CD4-positive, alpha-beta T cell treated with Interleukin-4 for 1 hour (primary cell): ENCODE results near the gene NBEAL2.
A peak's percentile ranks its signal among the peaks of the same experiment; 100 is the strongest.

Experiments
- DNase-seq, 2 donors: peaks; one replicate each; pipeline ENCODE4 v3.0.0-alpha.2; 2020 to 2022

Gene NBEAL2, protein sequence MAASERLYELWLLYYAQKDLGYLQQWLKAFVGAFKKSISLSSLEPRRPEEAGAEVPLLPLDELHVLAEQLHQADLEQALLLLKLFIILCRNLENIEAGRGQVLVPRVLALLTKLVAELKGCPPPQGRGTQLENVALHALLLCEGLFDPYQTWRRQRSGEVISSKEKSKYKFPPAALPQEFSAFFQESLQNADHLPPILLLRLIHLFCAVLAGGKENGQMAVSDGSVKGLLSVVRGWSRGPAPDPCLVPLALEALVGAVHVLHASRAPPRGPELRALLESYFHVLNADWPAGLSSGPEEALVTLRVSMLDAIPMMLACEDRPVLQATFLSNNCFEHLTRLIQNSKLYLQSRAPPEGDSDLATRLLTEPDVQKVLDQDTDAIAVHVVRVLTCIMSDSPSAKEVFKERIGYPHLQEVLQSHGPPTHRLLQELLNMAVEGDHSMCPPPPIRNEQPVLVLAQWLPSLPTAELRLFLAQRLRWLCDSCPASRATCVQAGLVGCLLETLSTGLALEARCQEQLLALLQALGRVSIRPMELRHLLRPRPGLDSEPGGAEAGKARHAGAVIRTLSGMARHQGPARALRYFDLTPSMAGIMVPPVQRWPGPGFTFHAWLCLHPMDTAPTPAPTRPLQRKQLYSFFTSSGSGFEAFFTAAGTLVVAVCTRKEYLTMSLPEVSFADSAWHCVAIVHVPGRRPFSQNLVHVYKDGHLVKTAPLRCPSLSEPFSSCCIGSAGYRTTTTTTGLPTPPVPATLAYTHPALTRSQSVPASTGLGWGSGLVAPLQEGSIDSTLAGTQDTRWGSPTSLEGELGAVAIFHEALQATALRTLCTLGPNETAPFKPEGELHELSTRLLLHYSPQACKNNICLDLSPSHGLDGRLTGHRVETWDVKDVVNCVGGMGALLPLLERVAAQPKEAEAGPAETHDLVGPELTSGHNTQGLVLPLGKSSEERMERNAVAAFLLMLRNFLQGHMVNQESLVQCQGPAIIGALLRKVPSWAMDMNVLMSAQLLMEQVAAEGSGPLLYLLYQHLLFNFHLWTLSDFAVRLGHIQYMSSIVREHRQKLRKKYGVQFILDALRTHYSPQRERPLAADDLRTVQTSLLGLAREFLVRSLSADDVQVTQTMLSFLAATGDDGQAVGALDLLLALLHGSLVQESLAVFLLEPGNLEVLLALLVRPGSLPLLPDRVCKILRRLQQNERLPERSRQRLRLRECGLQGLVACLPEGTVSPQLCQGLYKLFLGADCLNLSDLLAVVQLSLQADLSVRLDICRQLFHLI (N-terminal part only)

DNA sequence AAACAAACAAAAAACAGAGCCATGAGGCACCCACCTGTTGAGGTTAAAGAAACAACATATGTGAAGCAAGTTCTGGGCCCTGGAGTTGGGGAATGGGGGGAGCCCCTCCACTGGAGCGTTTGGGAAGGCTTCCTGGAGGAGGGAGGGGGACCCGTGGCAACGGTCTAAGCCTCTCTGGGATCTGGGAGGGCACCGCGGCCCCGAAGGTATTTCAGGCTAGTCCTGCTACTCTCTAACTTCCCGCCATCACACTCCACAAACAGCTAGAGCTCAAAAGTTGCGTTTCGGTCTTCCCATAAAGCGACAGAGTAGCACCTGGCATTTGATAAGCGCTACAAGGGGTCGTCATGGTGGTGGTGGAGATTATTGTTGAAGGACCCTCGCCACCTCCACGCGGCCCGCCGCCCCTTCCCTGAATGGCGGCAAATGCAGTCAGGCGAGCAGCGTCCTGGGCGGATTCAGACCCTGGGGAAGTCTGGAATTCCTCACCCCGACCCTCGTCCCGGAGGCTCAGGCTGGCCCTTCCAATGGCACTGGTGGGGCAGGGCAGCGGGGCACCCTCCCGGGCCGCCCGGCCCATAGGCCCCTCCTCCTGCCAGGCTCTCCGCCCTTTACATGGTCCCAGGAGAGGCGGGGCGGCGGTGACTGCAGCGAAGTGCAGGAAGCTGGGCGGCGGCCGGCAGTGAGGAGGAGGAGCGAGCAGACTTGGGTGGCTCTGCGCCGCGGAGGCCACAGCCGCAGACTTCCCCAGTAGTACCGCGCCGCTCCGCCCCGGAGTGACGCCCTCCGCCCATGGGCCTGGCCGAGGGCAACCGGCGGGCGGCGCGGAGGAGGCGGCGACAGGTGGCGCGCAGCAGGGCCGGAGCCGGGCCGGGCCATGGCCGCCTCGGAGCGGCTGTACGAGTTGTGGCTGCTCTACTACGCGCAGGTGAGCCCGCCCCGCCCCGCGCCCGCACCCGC is at the start of gene NBEAL2:
NBEAL2 (plus strand) TSS at position 682 of the 960 bp plus-strand sequence; CDS start at position 878, 196 bp downstream.
- DNase-seq: peak; percentile 97

DNA sequence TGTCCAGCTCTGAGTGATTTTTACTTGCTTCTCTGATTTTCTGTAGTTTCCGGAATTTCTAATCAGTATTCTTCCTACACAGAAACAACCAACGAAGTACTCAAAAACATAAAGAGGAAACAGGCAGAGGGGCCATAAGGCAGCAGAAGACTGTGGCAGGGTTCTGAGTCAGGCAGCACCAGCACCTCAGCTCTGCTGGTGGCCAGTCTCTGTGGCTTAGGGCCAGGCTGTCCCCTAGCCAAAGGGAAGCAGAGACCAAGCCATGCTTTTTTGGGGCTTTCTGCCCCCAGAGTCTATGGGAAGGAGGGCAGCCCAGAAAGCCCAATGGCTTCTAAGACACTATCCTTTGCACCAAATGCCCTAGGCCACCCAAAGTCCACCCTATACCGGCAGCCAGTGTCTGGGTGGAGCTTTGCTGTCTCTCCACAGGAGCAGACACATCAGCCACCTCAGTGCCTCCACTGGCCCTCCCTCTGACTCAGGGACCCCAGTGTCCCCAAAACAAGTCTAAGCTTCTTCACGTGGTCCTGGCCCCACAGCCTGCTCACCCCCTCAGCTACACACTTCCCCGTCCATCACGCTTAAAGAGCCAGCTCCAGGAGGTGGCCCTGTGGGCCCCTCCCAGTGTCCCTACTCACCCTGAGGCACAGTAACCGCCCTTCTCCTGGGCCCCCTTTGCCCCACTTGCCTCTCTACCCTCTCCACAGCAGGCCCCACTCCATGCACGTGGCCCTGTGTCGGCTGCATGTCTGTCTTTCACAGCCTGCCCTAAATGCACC is 49.1 kb upstream of the NBEAL2 start:
- DNase-seq: peak in 1 of 2 donors; percentile 46

DNA sequence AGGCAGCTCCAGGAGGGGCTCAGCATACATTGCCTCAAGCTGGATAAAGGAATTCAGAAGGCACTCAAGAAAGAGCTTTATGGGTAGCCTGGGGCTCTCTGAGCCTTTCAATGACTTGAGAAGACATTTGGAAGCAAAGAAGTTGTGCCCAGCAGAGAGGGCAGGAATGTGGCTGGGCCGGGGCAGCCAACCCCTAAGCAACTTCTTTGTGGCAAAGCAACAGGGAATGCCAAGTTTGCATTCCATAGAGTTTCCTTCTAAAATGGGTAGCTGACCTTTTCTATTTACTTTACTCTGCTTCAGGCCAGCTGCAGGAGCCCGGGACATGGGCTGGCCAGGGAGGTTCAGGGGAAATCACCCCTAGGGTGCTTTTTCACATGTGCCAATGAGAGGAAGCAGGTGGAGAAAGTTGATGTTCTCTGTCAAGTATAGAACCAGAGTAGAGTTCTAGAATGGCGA is 48.5 kb upstream of the NBEAL2 start:
- no peak for DNase-seq

DNA sequence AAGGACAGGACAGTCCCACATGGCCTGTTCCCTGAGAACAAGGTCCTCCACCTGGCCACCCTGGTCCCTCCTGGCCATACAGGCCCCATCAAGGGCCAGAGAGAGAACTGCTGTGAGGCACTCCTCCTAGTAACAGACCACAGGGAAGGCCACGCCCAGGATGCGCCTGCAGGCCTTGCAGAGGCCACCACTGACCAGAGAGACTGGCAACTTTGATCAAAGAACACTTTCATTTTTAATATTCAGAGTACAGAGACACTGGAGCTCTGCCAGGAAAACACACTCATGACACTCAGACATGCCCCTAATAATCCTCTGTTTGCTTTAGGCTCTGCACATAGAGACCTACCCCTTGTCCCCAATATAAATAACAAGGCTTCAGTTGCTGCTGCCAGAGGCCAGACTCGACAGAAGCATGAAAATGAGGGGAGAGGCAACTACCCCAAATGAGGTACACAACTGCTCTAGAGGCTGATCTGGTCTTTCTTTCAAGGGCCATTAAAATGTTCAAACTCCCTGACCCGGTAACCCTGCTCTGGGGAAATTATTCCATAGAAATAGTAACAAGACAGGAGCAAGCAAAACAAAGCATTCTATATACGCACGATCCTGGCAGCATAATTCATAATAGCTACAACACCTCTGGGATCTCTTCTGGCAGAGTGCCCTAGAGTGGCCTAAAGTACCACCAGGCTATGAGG is 47.7 kb upstream of the NBEAL2 start:
- peak; percentile 32 to 50 for DNase-seq

DNA sequence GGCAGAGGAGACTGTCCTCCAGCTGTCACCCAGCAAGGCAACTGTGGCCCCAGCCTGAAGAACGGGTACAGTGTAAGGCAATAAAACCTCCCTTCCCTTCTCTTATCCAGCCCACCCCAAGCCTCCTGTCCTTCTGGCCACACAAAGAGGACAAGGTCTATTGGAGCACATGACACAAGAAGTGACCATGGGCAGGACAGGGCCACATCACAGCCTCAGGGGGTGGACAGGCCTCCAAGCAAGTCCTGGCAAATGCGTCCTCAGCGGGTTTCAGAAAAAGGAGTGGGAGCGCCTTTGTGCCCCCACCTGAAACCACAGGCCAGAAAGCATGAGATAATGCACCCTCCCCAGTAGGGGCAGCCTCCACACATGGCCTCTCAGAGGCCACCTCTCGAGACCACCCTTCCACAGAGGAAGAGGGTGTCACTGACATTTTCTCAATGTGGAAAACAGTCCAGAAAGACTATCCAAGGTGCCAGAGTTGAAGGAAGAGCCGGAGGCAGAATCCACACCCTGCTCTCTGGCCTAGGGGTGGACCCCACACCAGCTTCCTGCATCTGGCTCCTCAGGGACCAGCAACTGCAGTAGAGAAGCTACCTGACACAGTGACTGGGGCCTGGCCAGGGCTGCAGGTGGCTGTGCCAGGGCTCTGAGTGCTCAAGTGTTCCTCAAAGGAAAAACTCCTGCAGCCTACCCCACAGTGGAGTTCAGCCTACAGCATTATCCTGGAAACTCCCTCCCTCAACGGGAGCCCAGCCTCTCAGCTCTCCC is 46.8 kb upstream of the NBEAL2 start:
- DNase-seq: no peak

DNA sequence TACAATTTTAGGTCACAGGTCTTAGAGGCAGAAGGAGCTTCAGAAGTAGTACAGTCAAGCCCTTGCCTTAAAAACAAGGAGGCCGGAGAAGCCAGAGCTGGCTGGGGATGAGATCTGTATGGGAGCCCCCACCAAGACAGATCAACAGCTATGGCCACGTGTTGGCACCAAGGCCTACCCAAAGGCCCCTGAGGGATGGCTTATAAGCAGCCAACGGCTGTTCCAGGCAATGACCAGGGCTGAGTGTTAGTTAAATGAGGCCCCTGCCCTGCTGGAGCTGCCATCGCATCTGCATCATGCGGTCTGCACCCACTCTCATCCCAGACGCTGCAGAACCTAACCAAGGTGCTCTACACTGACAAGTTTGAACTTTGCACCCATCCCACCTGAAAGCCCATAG is 46.2 kb upstream of the NBEAL2 start:
- DNase-seq: no peak

DNA sequence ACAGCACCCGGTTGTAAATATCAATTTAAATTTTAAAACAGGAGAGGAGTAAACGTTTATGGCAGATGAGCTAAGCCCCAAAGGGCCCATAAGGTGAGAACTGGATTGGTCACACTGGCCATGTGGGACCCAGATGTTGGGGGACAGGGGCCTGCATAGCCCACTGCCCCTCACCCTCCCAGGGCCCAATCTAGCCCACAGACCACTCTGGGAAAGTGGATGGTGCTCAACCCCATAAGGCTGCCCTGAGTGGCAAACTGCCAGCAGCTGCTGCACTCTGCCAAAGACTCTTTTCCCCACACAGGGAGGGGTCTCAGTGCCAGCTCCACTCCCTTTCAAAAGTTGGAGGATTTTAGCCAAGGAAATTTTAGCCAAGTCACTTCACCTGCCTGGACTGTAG is 45.4 kb upstream of the NBEAL2 start:
- no peak for DNase-seq

DNA sequence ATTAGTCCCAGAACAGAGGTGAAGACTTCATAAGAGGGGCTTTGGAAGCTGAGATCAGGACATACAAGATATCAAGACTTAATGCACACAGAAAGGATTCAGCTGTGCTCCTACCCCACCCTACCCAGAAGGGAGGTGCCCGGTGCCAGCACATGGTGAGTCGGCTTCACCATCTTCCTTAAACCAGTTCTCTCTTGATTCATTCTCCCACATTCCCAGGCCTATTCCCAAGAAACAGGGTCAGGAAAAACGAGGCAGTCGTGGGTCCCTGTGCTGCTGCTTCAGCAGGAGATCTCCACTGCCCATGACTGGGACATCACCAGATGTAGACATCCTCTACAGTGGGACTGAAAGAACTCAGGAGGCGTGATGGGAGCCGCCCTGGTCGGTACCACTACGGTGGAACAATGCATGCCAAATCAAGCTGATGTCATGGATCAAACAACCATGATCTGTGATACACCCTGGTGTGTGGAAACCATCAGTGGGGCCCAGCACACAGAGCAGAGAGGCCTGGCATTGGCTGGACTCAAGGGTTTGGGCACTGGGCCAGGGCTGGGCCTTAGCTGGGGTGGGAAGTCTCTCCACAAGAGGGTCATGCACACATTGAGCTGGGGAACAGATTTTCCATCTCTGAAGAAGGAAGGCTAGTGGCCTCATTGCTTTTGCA is 44.8 kb upstream of the NBEAL2 start:
- DNase-seq: no peak

DNA sequence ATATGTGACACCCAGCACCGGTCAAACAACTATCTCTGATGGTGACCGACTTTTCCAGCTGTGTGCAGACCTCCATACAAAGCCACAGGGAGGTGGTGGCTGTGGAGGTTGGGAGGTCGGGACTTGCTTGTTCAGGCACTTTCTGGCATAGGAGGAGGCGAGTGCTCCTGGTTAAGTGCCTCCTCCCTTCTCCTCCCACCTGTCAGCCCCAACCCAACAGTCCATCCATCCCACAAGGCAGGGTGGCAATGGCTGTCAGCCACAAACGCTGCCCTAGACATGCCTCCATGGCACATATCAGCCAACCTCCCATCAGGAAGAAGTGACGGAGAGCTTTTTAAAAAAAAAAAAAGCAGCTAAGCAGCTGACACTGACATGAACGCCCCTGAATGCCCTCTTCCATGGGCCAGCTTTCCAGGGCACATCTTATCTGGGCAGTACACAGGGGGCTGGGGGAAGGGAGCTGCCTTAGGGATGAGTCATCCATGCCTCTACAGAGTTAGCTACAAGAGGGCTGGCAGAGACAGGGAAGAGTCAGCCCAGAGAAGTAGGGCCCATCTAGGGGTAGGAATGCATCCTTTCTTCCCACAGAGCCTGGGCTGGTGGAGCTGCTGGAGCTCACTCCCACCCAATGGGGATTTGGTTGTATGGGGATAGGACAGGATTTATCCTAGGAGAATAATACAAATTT is 44.2 kb upstream of the NBEAL2 start:
- no peak for DNase-seq

DNA sequence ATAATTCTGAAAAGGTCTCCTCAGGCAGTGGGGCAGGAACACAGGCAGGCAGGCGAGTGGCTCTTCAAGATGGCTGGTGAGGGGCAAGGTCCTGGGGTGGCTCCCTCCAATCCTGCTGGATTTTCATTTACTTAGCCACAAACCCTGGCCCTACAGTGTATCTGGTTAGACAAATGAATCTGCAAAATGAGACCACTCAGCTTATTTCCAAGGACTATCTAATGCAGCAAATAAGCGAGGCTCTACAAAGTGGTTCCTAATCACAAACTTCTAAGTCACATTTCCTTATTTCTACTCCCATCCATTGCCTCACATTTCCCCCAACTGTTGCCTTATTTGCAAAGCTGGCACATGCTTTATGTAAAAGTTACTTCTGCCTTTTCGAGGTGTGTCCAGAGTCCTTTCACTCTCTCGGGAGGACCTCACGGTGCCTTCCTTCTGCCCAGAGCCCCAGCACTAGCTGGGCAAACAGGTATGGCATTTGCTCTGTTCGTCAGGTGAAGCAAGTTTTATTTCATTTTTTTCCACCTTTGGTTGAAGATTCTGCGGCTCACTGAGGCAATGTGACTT is 43.4 kb upstream of the NBEAL2 start:
- DNase-seq: no peak

DNA sequence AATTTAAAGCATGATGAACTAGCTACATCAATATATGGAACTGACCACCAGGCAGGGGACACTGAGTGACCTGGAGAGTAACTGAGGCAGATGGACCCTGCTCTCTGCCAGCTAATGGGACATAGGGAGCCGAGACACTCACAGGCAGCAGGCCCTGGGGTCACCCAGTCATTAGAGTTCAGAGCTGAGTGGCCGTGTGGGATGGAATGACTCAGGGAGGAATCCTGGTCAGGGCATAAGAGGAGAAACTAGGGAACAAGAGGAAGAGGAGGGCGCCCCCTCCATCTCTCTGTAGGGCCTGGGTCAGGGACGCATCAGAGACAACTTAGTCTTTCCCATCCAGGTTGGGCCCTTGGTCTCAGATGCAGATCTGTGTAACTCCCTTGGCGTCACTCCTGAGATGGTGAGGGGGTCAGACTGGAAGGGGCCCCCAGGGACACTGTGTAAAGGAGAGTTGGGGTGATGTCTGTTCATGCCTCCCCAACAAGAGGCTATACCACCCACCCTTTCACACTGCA is 42.7 kb upstream of the NBEAL2 start:
- no peak for DNase-seq

DNA sequence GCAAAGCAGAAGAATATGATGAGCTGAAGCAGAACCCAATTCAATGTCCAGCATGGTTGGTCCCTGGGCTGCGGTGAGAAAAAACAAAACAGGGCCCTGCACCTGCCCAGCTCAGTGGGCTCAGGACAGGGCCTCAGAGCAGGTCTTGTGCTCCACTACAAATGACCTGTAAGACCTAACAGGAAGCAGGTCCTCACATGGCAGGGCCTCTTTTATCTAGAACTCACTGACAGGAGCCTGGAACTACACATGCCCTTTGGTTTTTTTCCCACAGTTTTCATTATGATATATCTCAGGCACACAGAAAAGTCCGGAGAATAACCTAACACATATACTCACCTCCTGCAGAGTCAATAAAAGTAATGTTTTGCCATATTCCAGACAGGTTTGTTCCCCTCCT is 41.3 kb upstream of the NBEAL2 start:
- DNase-seq: no peak

DNA sequence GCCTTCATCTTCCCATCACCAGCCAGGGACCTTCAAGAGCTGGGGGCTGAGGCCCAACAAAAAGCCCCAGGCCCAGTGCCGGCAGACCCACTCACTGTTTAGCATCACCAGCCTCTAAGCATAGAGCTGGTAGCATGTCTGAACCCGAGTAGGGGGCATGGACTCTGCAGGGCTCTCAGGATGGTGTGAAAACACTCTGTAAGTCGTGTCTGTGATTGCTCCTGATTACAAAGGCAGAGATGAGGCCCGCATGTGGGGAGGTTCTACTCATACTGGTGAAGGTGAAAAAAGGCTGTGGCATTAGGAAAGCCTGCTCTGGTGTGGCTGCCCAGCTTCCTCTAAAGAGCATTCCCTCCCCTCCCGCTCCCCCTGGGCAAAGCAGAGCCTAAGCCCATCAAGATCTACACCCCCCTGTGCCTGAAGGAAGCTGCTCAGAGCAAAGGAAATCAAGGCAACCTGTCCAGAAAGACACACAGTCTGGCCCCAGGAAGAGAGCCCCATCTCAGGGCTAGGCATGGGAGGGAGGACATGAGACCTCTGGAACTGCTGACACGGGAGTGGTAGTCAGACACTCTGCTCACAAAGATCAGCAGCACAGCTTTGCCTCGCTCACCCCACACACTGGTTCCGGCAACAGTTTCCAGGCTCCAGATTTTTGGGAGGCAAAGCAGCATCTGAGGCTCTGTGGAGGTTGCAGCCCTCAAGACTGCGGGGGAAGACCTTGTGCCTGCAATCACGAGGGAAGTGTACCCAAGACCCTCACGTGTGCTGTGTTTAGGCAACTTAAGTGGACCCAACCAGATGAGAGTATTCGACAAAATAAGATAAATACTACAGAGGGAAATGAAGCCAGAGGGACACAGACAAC is 39.7 kb upstream of the NBEAL2 start:
- no peak for DNase-seq

DNA sequence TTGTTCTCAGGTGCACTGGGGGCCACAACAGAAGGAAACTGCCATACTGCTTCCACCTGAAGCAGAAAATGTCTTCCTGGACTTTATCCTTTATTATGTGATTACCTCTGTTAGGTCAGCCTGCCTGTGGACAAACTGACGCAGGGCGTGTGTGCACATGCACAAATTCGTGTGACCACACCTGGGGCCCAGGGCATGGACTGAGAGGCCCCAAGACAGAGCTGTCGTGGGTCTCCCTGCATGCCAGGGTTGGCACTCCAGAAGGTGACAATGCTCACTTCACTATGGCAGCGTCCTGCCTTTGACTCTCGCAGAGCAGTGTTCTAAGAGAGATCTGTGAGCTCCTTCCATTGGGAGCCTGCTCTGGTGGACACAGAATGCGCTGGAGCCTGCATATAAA is 37.4 kb upstream of the NBEAL2 start:
- DNase-seq: no peak

DNA sequence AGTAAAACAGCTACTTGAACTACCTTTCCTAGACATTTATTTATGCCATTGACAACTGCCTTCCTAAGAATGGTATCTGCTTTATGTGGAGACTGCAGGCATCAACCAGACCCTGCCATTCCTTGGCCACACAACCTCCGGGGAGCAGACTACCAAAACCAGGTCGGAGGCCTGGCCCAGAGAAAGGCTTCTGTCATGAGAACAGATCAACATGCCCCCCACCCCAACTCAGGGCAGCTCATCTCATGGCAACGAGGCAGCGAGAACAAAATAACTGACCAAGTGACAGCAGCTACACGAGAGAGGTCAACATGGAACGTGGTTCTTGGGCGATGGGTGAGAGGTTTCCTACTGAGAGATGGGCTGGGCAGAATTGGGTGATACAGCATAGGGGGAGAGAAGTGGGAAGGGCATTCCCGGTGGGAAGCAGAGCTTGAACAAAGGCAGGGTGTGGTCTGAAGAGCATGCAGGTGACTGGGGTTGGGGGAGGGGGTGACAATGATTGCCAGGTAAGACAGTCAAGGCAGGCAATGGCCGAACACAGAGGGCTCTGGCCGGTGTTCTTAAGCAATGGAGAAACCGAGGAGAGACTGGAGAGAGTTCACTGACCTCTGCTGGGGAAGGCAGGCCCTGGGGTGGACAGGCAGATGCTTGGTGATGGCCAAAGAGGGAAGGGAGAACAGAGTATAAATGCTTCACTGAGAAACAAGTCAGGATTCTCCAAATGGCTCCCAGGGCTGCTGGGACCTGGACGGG is 36.8 kb upstream of the NBEAL2 start:
- no peak for DNase-seq
